H9 (cell line): ENCODE results near the gene OXSM. TPM values are rescaled to one million over a fixed set of nuclear protein-coding genes. Genes with fewer than 3 reads are reported as not detected.

Experiments
- DNase-seq: peaks from one replicate; pipeline ENCODE4 v3.0.0-alpha.2; 2017
- H2AFZ ChIP-seq: one replicate; pipeline ENCODE4 v1.6.1; 2013; ENCODE audit warnings: mild to moderate bottlenecking, low read length, control low read depth, moderate library complexity
- H2AK5ac ChIP-seq: 2 replicates; pipeline ENCODE4 v1.6.1; 2013; ENCODE audit warnings: low read length, control low read depth, mixed read lengths; ENCODE audit not compliant: insufficient read length
- H2BK120ac ChIP-seq: one replicate; pipeline ENCODE4 v1.6.1; 2013; ENCODE audit warnings: low read depth, mild to moderate bottlenecking, low read length, control low read depth, inconsistent platforms; ENCODE audit not compliant: poor library complexity, severe bottlenecking
- H2BK12ac ChIP-seq: 2 replicates; pipeline ENCODE4 v1.6.1; 2013; ENCODE audit warnings: low read length, control low read depth, mixed read lengths, low read depth; ENCODE audit not compliant: insufficient read length
- H2BK15ac ChIP-seq: 2 replicates; pipeline ENCODE4 v1.6.1; 2013; ENCODE audit warnings: low read depth, low read length, control low read depth
- H2BK20ac ChIP-seq: one replicate; pipeline ENCODE4 v1.6.1; 2013; ENCODE audit warnings: low read depth, mild to moderate bottlenecking, low read length, control low read depth, inconsistent platforms; ENCODE audit not compliant: poor library complexity, severe bottlenecking
- H2BK5ac ChIP-seq: 2 replicates; pipeline ENCODE4 v1.6.1; 2013; ENCODE audit warnings: low read length, control low read depth, mixed read lengths; ENCODE audit not compliant: insufficient read length
- H3K14ac ChIP-seq: 2 replicates; pipeline ENCODE4 v1.6.1; 2013; ENCODE audit warnings: low read length, control low read depth; ENCODE audit not compliant: insufficient read depth
- H3K18ac ChIP-seq: 2 replicates; pipeline ENCODE4 v1.6.1; 2013; ENCODE audit warnings: low read depth, mild to moderate bottlenecking, mixed read lengths, low read length, control low read depth; ENCODE audit not compliant: insufficient read length
- H3K23ac ChIP-seq: 2 replicates; pipeline ENCODE4 v1.6.1; 2013; ENCODE audit warnings: low read length, control low read depth, mixed read lengths, low read depth; ENCODE audit not compliant: insufficient read length
- H3K23me2 ChIP-seq: 2 replicates; pipeline ENCODE4 v1.6.1; 2013; ENCODE audit warnings: low read depth, mild to moderate bottlenecking, mixed read lengths, low read length, control low read depth; ENCODE audit not compliant: insufficient read length, poor library complexity, severe bottlenecking
- H3K27ac ChIP-seq: 2 replicates; pipeline ENCODE4 v1.5.1; 2013; ENCODE audit warnings: low read length, control low read depth, mixed read lengths, low read depth; ENCODE audit not compliant: insufficient read length
- H3K27me3 ChIP-seq: 2 replicates; pipeline ENCODE4 v1.6.1; 2013; ENCODE audit warnings: low read length, control low read depth, inconsistent platforms; ENCODE audit not compliant: insufficient read depth
- H3K4ac ChIP-seq: 2 replicates; pipeline ENCODE4 v1.6.1; 2013; ENCODE audit warnings: low read depth, mild to moderate bottlenecking, control low read depth, inconsistent platforms, low read length, moderate library complexity
- H3K4me1 ChIP-seq: 2 replicates; pipeline ENCODE4 v1.6.1; 2013; ENCODE audit warnings: low read length, control low read depth, inconsistent platforms; ENCODE audit not compliant: insufficient read depth
- H3K4me2 ChIP-seq: 2 replicates; pipeline ENCODE4 v1.6.1; 2013; ENCODE audit warnings: low read length, control low read depth, mixed read lengths; ENCODE audit not compliant: insufficient read length, insufficient read depth
- H3K56ac ChIP-seq: 2 replicates; pipeline ENCODE4 v1.6.1; 2013; ENCODE audit warnings: low read depth, mild to moderate bottlenecking, mixed read lengths, low read length, control low read depth; ENCODE audit not compliant: insufficient read length
- H3K79me1 ChIP-seq: 2 replicates; pipeline ENCODE4 v1.6.1; 2013; ENCODE audit warnings: low read depth, mild to moderate bottlenecking, moderate library complexity, low read length, control low read depth, inconsistent platforms; ENCODE audit not compliant: insufficient read depth, poor library complexity, severe bottlenecking
- H3K79me2 ChIP-seq: 2 replicates; pipeline ENCODE4 v1.6.1; 2013; ENCODE audit warnings: low read length, control low read depth, inconsistent platforms; ENCODE audit not compliant: insufficient read depth
- H3K9ac ChIP-seq: 2 replicates; pipeline ENCODE4 v1.6.1; 2013; ENCODE audit warnings: low read length, control low read depth, mixed read lengths; ENCODE audit not compliant: insufficient read length; ENCODE audit errors: extremely low read depth
- H3K9me3 ChIP-seq: one replicate; pipeline ENCODE4 v1.6.1; 2013; ENCODE audit warnings: low read depth, low read length, inconsistent platforms; ENCODE audit not compliant: control insufficient read depth
- H3T11ph ChIP-seq: one replicate; pipeline ENCODE4 v1.6.1; 2013; ENCODE audit warnings: mild to moderate bottlenecking, low read length, control low read depth, inconsistent platforms
- H4K20me1 ChIP-seq: one replicate; pipeline ENCODE4 v1.6.1; 2013; ENCODE audit not compliant: control insufficient read depth, insufficient read length, insufficient read depth
- H4K5ac ChIP-seq: 2 replicates; pipeline ENCODE4 v1.6.1; 2013; ENCODE audit warnings: low read depth, mild to moderate bottlenecking, mixed read lengths, low read length, control low read depth; ENCODE audit not compliant: insufficient read length
- H4K8ac ChIP-seq: replicated peaks from 2 replicates; pipeline ENCODE4 v1.6.1; 2013; ENCODE audit warnings: low read length, control low read depth, mixed read lengths, low read depth; ENCODE audit not compliant: insufficient read length
- H4K91ac ChIP-seq: 2 replicates; pipeline ENCODE4 v1.6.1; 2013; ENCODE audit warnings: low read depth, mild to moderate bottlenecking, moderate library complexity, mixed read lengths, low read length, control low read depth; ENCODE audit not compliant: insufficient read length
- H3K27ac Mint-ChIP-seq, 3 experiments: 2 replicates in 2 of 3; 3 replicates in 1 of 3; pipeline ENCODE4 v1.8.0; 2020 to 2021; ENCODE audit warnings: mixed read lengths in 3 of 3, mild to moderate bottlenecking in 1 of 3, moderate library complexity in 1 of 3
- H3K27me3 Mint-ChIP-seq: 2 replicates; pipeline ENCODE4 v1.8.0; 2021; ENCODE audit warnings: low read depth, mild to moderate bottlenecking, moderate library complexity, mixed read lengths
- H3K36me3 Mint-ChIP-seq, 3 experiments: 2 replicates in 2 of 3; 3 replicates in 1 of 3; pipeline ENCODE4 v1.8.0; 2020 to 2021; ENCODE audit warnings: low read depth in 3 of 3, mixed read lengths in 3 of 3; ENCODE audit not compliant: insufficient read depth in 1 of 3
- H3K4me1 Mint-ChIP-seq, 2 experiments: 2 replicates each; pipeline ENCODE4 v1.8.0; 2020; ENCODE audit warnings: mixed read lengths in 2 of 2
- H3K4me3 Mint-ChIP-seq, 2 experiments: 2 replicates in 1 of 2; 3 replicates in 1 of 2; pipeline ENCODE4 v1.8.0; 2020 to 2021; ENCODE audit warnings: mild to moderate bottlenecking in 2 of 2, mixed read lengths in 2 of 2, moderate library complexity in 1 of 2
- H3K9me3 Mint-ChIP-seq, 2 experiments: 2 replicates in 1 of 2; 3 replicates in 1 of 2; pipeline ENCODE4 v1.8.0; 2020; ENCODE audit warnings: mild to moderate bottlenecking in 2 of 2, mixed read lengths in 2 of 2, moderate library complexity in 1 of 2
- WGBS: extraction: QIAGEN DNeasy Blood & Tissue Kit; methylation state at CpG from one replicate; pipeline ENCODE4 v1.1.7; 2013; ENCODE audit warnings: missing lambda C conversion rate, low lambda C conversion rate, mixed read lengths; ENCODE audit not compliant: insufficient read length; ENCODE audit errors: extremely low coverage; 5-methylcytosine and 5-hydroxymethylcytosine counted together
- total RNA-seq: library from RNA; stranded (reverse); gene quantifications from 2 replicates; pipeline ENCODE4 v1.2.1, GENCODE V29; 2021
- TF ChIP-seq, protein P1 (sequence below): fragments of 200-600 bp; sonication (generic); conservative IDR thresholded peaks from 3 replicates; pipeline ENCODE4 v1.8.0; 2021; ENCODE audit warnings: antibody characterized with exemption, mild to moderate bottlenecking

Gene OXSM
- total RNA-seq, 1 experiment from 2014 or later: 2.5 TPM

DNA sequence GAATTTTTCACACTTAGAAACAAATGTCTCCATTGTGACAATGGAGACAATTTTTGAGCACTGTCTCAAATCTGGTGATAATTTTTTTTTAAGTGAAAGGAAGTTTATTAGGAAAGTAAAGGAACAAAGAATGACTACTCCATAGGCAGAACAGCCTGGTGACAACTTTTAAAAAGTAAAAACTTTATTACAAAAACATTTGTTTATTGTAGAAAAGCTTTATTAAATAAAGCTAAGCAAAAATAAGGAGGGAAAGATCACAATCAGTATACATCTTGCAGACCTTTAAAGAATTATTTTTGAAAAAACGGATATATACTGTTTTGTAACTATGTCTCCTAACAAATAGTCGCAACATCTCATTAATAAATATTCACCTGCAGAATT is 688 bp upstream of the OXSM start:
- no peak overlapping the region for H2AK5ac ChIP-seq
- no peak overlapping the region for H4K8ac ChIP-seq
- DNase-seq: no peak
- no peak overlapping the region for H3K18ac ChIP-seq
- H3K9ac ChIP-seq: no peak overlapping the region
- no peak overlapping the region for H2BK120ac ChIP-seq
- H2BK20ac ChIP-seq: no peak overlapping the region
- H3K23ac ChIP-seq: no peak overlapping the region
- H4K5ac ChIP-seq: no peak overlapping the region
- TF ChIP-seq, protein P1, sequence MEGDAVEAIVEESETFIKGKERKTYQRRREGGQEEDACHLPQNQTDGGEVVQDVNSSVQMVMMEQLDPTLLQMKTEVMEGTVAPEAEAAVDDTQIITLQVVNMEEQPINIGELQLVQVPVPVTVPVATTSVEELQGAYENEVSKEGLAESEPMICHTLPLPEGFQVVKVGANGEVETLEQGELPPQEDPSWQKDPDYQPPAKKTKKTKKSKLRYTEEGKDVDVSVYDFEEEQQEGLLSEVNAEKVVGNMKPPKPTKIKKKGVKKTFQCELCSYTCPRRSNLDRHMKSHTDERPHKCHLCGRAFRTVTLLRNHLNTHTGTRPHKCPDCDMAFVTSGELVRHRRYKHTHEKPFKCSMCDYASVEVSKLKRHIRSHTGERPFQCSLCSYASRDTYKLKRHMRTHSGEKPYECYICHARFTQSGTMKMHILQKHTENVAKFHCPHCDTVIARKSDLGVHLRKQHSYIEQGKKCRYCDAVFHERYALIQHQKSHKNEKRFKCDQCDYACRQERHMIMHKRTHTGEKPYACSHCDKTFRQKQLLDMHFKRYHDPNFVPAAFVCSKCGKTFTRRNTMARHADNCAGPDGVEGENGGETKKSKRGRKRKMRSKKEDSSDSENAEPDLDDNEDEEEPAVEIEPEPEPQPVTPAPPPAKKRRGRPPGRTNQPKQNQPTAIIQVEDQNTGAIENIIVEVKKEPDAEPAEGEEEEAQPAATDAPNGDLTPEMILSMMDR: no peak
- no peak overlapping the region for H2BK12ac ChIP-seq
- peaks cover 7% of the 10 kb centered on the region for H3K23me2 ChIP-seq
- peaks cover 4% of the 10 kb centered on the region for H3K27me3 Mint-ChIP-seq
- H3K9me3 Mint-ChIP-seq: peaks cover 0 to 2% of the 10 kb centered on the region in 2 experiments; a peak in 1 of 5 replicates
- no peaks in the 10 kb centered on the region for H3K79me1 ChIP-seq
- H3K27ac Mint-ChIP-seq: peak overlapping the region in 1 of 3 experiments; percentile 91; a peak in 1 of 7 replicates
- H3K4me3 Mint-ChIP-seq: peak overlapping the region; percentile 70 to 82
- no peaks in the 10 kb centered on the region for H4K20me1 ChIP-seq
- peaks cover 30 to 43% of the 10 kb centered on the region in 2 experiments for H3K4me1 Mint-ChIP-seq
- no peaks in the 10 kb centered on the region for H3K4me1 ChIP-seq
- no peaks in the 10 kb centered on the region for H3K9me3 ChIP-seq
- no peak overlapping the region for H2BK15ac ChIP-seq
- no peak overlapping the region for H2AFZ ChIP-seq
- H3K56ac ChIP-seq: no peak overlapping the region
- peaks cover 0 to 5% (median 0%) of the 10 kb centered on the region in 3 experiments; a peak in 1 of 7 replicates for H3K36me3 Mint-ChIP-seq
- H2BK5ac ChIP-seq: no peak overlapping the region
- no peak overlapping the region for H3T11ph ChIP-seq
- peak overlapping the region; percentile 54 for H3K4me2 ChIP-seq
- no CpG with 5 or more reads among the region's 2 CpGs for WGBS
- no peak overlapping the region for H4K91ac ChIP-seq
- no peak overlapping the region for H3K27ac ChIP-seq
- H3K79me2 ChIP-seq: no peaks in the 10 kb centered on the region
- no peak overlapping the region for H3K14ac ChIP-seq
- no peak overlapping the region for H3K4ac ChIP-seq
- no peaks in the 10 kb centered on the region for H3K27me3 ChIP-seq
